Mesendoderm (in vitro differentiated cells): ENCODE results near the gene CCDC27.

Source experiments
- DNase-seq: peaks from one replicate; pipeline ENCODE4 v3.0.0; 2013
- H2AK5ac ChIP-seq: 2 replicates; pipeline ENCODE4 v1.6.1; 2013; ENCODE audit warnings: low read length, inconsistent platforms
- H2BK120ac ChIP-seq: 2 replicates; pipeline ENCODE4 v1.6.1; 2013; ENCODE audit warnings: low read depth, mild to moderate bottlenecking, low read length, moderate library complexity, mixed read lengths
- H2BK15ac ChIP-seq: replicated peaks from 2 replicates; pipeline ENCODE4 v1.6.1; 2013; ENCODE audit warnings: low read depth, mild to moderate bottlenecking, moderate library complexity
- H2BK5ac ChIP-seq: 2 replicates; pipeline ENCODE4 v1.6.1; 2013; ENCODE audit warnings: low read length, inconsistent platforms
- H3K18ac ChIP-seq: 2 replicates; pipeline ENCODE4 v1.6.1; 2013; ENCODE audit warnings: mild to moderate bottlenecking, low read length, mixed read lengths
- H3K23ac ChIP-seq: one replicate; pipeline ENCODE4 v1.6.1; 2013; ENCODE audit warnings: low read length
- H3K27ac ChIP-seq: 2 replicates; pipeline ENCODE4 v1.5.1; 2013; ENCODE audit warnings: low read depth, mild to moderate bottlenecking, inconsistent platforms, low read length, moderate library complexity
- H3K27me3 ChIP-seq: 2 replicates; pipeline ENCODE4 v1.6.1; 2013; ENCODE audit warnings: low read length, control low read depth, mild to moderate bottlenecking, inconsistent platforms; ENCODE audit not compliant: insufficient read depth, poor library complexity
- H3K36me3 ChIP-seq: 2 replicates; pipeline ENCODE4 v1.6.1; 2013; ENCODE audit warnings: low read length, inconsistent platforms; ENCODE audit not compliant: control insufficient read depth, insufficient read depth
- H3K4ac ChIP-seq: one replicate; pipeline ENCODE4 v1.6.1; 2013; ENCODE audit warnings: low read depth, mild to moderate bottlenecking, low read length, moderate library complexity
- H3K4me1 ChIP-seq: 2 replicates; pipeline ENCODE4 v1.6.1; 2013; ENCODE audit warnings: low read depth, low read length, inconsistent platforms; ENCODE audit not compliant: control insufficient read depth
- H3K4me2 ChIP-seq: 2 replicates; pipeline ENCODE4 v1.6.1; 2013; ENCODE audit warnings: low read length
- H3K4me3 ChIP-seq: 2 replicates; pipeline ENCODE4 v1.5.1; 2013; ENCODE audit warnings: mild to moderate bottlenecking, low read length
- H3K56ac ChIP-seq: one replicate; pipeline ENCODE4 v1.6.1; 2013; ENCODE audit warnings: low read length
- H3K79me1 ChIP-seq: 2 replicates; pipeline ENCODE4 v1.6.1; 2013; ENCODE audit warnings: low read length, inconsistent platforms
- H3K79me2 ChIP-seq: 2 replicates; pipeline ENCODE4 v1.6.1; 2013; ENCODE audit warnings: mild to moderate bottlenecking, low read length; ENCODE audit not compliant: control insufficient read depth, insufficient read depth
- H3K9ac ChIP-seq: 2 replicates; pipeline ENCODE4 v1.6.1; 2013; ENCODE audit warnings: low read length, inconsistent platforms
- H4K5ac ChIP-seq: one replicate; pipeline ENCODE4 v1.6.1; 2013; ENCODE audit warnings: low read length
- H4K8ac ChIP-seq: one replicate; pipeline ENCODE4 v1.6.1; 2013; ENCODE audit warnings: low read depth, mild to moderate bottlenecking, control low read depth, low read length, moderate library complexity
- WGBS: extraction: QIAGEN DNeasy Blood & Tissue Kit; methylation state at CpG from one replicate; pipeline ENCODE4 v1.1.7; 2013; ENCODE audit warnings: low lambda C conversion rate, missing lambda C conversion rate; ENCODE audit not compliant: insufficient coverage; ENCODE audit errors: extremely low coverage; 5-methylcytosine and 5-hydroxymethylcytosine counted together

The CCDC27 gene

DNA sequence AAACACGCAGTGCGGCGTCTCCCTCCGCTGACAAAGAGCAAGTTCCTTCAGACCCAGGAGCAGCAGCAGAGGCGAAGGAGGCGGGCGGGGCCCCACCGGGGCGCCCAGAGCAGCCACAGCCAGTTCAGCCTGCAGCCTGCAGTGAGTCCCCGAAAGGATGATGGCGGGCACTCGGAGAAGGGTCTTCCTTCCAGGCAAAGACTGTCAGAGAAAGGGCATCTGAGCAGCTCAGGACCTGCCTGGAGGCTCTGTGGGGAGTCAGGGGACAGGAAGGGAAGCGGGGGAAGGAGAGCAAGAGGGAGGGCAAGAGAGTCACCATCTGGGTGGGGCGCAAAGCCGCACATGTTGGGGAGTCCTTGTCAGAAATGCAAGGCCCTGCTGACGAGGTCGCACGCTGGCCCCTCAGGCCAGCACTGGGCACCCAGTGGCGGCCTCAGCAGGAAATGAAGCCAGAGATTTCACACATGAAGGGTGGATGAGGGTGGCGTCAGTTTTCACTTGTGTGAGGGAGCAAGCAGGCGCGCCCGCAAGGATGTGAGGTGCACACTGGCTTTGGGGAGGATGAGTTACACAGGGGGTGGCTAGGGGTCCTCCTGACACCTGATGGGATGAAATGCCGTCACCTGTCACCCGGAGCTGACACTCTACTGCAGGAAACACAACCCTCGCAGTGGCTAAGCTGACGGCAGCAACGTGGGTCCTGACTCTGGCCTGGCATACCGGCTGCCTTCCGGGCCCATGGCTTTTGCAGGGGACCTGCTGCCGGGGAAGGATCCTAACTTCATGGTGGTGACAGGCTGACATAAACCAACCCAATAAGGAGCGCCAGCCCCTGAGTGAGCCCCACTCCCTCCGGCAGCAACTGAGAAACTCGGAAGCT, 37.4 kb downstream of the CCDC27 start:
- no peak overlapping the region for H3K4me3 ChIP-seq
- no peak overlapping the region for H3K4ac ChIP-seq
- no peak overlapping the region for H2BK15ac ChIP-seq
- no peak overlapping the region for H4K8ac ChIP-seq
- no peak overlapping the region for H2AK5ac ChIP-seq
- H3K4me2 ChIP-seq = no peak overlapping the region
- no peak overlapping the region for H3K23ac ChIP-seq
- no peak overlapping the region for H4K5ac ChIP-seq
- no peaks in the 10 kb centered on the region for H3K4me1 ChIP-seq
- DNase-seq = no peak
- no CpG with 5 or more reads among the region's 34 CpGs for WGBS
- no peak overlapping the region for H3K18ac ChIP-seq
- H2BK5ac ChIP-seq = no peak overlapping the region
- peaks cover 21% of the 10 kb centered on the region for H3K79me1 ChIP-seq
- H3K27me3 ChIP-seq = no peaks in the 10 kb centered on the region
- no peak overlapping the region for H2BK120ac ChIP-seq
- H3K36me3 ChIP-seq = peaks cover 5% of the 10 kb centered on the region
- no peak overlapping the region for H3K9ac ChIP-seq
- H3K56ac ChIP-seq = peak overlapping the region; percentile 25
- H3K79me2 ChIP-seq = peaks cover 40% of the 10 kb centered on the region
- no peak overlapping the region for H3K27ac ChIP-seq

GRCh38 chr1:3790500-3790923, 38.3 kb downstream of the CCDC27 start:
- no peak overlapping the region for H2BK15ac ChIP-seq
- H3K79me1 ChIP-seq = peaks cover 24% of the 10 kb centered on the region
- H4K5ac ChIP-seq = no peak overlapping the region
- H3K23ac ChIP-seq = no peak overlapping the region
- H3K27me3 ChIP-seq = no peaks in the 10 kb centered on the region
- peaks cover 47% of the 10 kb centered on the region for H3K79me2 ChIP-seq
- H3K4me3 ChIP-seq = no peak overlapping the region
- H3K27ac ChIP-seq = no peak overlapping the region
- no peak overlapping the region for H3K18ac ChIP-seq
- H3K4me2 ChIP-seq = no peak overlapping the region
- peaks cover 3% of the 10 kb centered on the region for H3K36me3 ChIP-seq
- no peak overlapping the region for H3K9ac ChIP-seq
- no CpG with 5 or more reads among the region's 12 CpGs for WGBS
- no peak overlapping the region for H3K4ac ChIP-seq
- H4K8ac ChIP-seq = no peak overlapping the region
- H2AK5ac ChIP-seq = no peak overlapping the region
- H3K4me1 ChIP-seq = no peaks in the 10 kb centered on the region
- no peak overlapping the region for H2BK5ac ChIP-seq
- H2BK120ac ChIP-seq = no peak overlapping the region
- peak overlapping the region; percentile 34 for H3K56ac ChIP-seq
- DNase-seq = no peak

- no peak overlapping the region for H3K56ac ChIP-seq
- no peak overlapping the region for H2BK120ac ChIP-seq
- DNase-seq = no peak
- no peak overlapping the region for H3K9ac ChIP-seq
- no peak overlapping the region for H4K8ac ChIP-seq
- no CpG with 5 or more reads among the region's 18 CpGs for WGBS
- no peak overlapping the region for H3K4ac ChIP-seq
- H3K27me3 ChIP-seq = no peaks in the 10 kb centered on the region
- H2BK15ac ChIP-seq = no peak overlapping the region
- peaks cover 3% of the 10 kb centered on the region for H3K36me3 ChIP-seq
- no peak overlapping the region for H3K4me2 ChIP-seq
- no peak overlapping the region for H2AK5ac ChIP-seq
- H3K18ac ChIP-seq = no peak overlapping the region
- H3K4me3 ChIP-seq = no peak overlapping the region
- peaks cover 51% of the 10 kb centered on the region for H3K79me2 ChIP-seq
- no peak overlapping the region for H4K5ac ChIP-seq
- H2BK5ac ChIP-seq = no peak overlapping the region
- peaks cover 26% of the 10 kb centered on the region for H3K79me1 ChIP-seq
- H3K27ac ChIP-seq = no peak overlapping the region
- H3K4me1 ChIP-seq = no peaks in the 10 kb centered on the region
- H3K23ac ChIP-seq = no peak overlapping the region
Observed at GRCh38 chr1:3790952-3791351, 38.7 kb downstream of the CCDC27 start.

DNA sequence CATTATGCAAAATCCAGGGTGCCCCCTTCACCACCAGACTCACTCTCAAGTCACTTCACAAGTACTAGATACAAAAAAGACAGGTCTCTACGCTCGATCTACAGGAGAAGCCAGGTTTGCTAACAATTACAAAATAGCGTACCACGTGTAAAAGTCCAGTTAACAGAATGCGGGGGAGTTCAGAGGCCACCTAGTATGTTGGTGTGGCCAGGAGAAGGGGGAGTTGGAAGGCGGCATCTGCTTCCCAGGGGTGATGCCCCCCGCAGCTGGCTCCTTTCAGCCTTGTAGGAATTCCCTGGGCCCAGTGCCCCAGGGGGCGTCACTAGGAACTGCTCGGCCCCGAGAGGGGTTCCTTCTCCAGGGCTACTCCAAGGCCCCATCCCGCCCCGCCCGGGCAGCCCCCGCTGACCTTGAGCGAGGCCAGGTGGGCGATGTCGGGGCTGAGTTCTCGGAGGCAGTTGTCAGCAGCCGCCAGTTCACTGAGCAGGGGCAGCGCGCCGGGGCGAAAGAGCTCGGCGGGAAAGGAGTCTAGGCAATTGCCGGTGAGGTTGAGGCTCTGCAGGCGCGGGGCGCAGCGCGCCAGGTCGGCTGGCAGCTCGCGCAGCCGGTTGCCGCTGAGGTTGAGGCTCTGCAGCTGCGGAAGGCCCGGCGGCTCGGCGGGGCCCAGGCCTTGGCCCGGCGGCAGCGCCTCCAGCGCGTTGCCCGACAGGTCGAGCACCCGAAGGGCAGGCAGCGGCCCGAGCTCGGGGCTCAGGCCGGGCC, 43.4 kb downstream of the CCDC27 start:
- WGBS = no CpG with 5 or more reads among the region's 53 CpGs
- Histone ChIP-seq H2BK120ac (no peak overlapping the region), H3K56ac (peak overlapping the region; percentile 95), H3K4me3 (peak overlapping the region; percentile 89), H3K36me3 (no peaks in the 10 kb centered on the region), H3K18ac (peak overlapping the region; percentile 81), H4K5ac (no peak overlapping the region), H3K27me3 (no peaks in the 10 kb centered on the region), H3K4me2 (peak overlapping the region; percentile 97), H3K79me2 (peaks cover 28% of the 10 kb centered on the region), H3K27ac (no peak overlapping the region), H3K23ac (no peak overlapping the region), H3K79me1 (peaks cover 13% of the 10 kb centered on the region), H3K4me1 (no peaks in the 10 kb centered on the region), H2AK5ac (no peak overlapping the region), H2BK15ac (no peak overlapping the region), H3K4ac (no peak overlapping the region), H3K9ac (peak overlapping the region; percentile 92), H2BK5ac (no peak overlapping the region), H4K8ac (no peak overlapping the region)
- no peak for DNase-seq

DNA sequence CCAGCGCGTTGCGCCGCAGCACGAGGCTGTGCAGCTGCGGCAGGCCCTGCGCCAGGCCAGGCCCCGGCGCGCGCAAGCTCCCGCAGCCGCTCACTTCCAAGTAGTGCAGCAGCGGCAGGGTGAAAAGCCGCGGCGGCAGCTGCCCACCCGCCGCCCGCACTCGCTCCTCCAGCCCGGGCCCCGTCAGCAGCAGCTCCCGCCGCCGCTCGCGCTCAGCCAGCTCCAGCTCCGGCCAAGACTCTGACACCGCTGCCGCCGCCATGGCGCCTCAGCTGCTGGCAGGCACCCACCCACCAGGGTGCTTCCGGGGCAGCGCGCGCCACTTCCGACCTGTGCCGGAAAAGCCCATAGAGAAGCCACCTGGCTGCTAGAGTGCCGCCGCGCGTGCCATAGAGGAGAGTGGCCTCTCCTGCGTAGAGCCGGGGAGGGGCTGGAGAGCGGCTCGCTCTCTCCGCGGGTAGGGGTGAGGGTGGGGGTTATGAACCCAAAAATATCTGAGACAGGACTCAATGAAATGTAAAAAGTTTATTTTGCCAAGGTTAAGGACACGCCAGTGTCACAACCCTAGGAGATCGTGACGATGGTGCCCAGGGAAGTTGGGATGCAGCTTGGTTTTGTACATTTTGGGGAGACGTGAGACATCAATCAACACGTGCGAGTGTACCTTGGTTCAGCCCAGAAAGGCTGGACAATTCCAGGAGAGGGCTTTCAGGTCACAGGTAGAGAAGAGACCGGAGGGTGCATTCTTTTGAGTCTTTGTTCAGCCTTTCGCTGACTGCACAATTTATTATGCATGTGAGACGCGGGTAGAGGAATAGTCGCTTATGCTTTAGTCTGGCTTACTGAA, 44.2 kb downstream of the CCDC27 start, which contains the start of gene LRRC47:
LRRC47 (minus strand) TSS at position 284 of the 847 bp plus-strand sequence; CDS start at position 262, 22 bp downstream.
- Histone ChIP-seq H3K18ac (peak within 1 kb of the TSS; percentile 81), H3K36me3 (no peaks in the 10 kb centered on the region), H3K4me2 (peak within 1 kb of the TSS; percentile 97), H3K9ac (peak within 1 kb of the TSS; percentile 92), H4K5ac (no peak within 1 kb of the TSS), H3K27me3 (no peaks in the 10 kb centered on the region), H3K4me1 (no peaks in the 10 kb centered on the region), H2AK5ac (no peak within 1 kb of the TSS), H2BK120ac (no peak within 1 kb of the TSS), H3K23ac (no peak within 1 kb of the TSS), H3K27ac (no peak within 1 kb of the TSS), H2BK5ac (no peak within 1 kb of the TSS), H3K56ac (peak within 1 kb of the TSS; percentile 95), H3K79me1 (peaks cover 9% of the 10 kb centered on the region), H2BK15ac (no peak within 1 kb of the TSS), H4K8ac (peak within 1 kb of the TSS; percentile 30), H3K79me2 (peaks cover 22% of the 10 kb centered on the region), H3K4ac (no peak within 1 kb of the TSS), H3K4me3 (peak within 1 kb of the TSS; percentile 89)
- peak; percentile 93 for DNase-seq
- WGBS = no CpG with 5 or more reads among the region's 60 CpGs
